ENCODE data around the gene TMEM11.

DNA sequence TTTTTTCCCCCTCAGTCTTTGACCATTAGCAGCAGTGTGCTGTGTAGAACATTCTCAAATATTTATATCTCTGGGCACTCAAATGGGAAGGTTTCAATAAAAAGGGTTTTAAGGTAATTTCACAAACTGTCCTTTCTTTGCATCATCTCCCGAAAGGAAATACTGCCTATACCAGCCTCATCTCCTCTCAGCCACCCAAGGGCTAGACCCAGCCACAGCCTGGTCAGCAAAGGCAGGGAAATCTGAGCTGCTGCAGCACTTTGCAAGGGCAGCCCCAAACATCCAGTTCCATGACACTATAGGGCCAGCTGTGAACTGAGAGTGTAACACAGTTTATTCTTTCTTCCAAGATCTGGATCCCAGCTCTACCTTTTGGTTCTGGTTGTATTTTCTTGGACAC lies 28.9 kb downstream of the TMEM11 start:
- TF ChIP-seq, protein P1, sequence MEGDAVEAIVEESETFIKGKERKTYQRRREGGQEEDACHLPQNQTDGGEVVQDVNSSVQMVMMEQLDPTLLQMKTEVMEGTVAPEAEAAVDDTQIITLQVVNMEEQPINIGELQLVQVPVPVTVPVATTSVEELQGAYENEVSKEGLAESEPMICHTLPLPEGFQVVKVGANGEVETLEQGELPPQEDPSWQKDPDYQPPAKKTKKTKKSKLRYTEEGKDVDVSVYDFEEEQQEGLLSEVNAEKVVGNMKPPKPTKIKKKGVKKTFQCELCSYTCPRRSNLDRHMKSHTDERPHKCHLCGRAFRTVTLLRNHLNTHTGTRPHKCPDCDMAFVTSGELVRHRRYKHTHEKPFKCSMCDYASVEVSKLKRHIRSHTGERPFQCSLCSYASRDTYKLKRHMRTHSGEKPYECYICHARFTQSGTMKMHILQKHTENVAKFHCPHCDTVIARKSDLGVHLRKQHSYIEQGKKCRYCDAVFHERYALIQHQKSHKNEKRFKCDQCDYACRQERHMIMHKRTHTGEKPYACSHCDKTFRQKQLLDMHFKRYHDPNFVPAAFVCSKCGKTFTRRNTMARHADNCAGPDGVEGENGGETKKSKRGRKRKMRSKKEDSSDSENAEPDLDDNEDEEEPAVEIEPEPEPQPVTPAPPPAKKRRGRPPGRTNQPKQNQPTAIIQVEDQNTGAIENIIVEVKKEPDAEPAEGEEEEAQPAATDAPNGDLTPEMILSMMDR (IDR thresholded peaks at IDR 0.05) = no peak
- TF ChIP-seq POLR2A (IDR thresholded peaks at IDR 0.05) = no peak

Measured in body of pancreas (tissue), 4 donors.